ENCODE data around the gene PPP1R16B. TPM values are rescaled to one million over a fixed set of nuclear protein-coding genes. Genes with fewer than 3 reads are reported as not detected.

PPP1R16B gene
- total RNA-seq, 6 donors from 2014 or later: 7.4 to 16.8 (median 8.8) TPM

GRCh38 chr20:38831995-38832620 is 26.6 kb downstream of the PPP1R16B start:
- no peak overlapping the region for H3K4me3 ChIP-seq
- no peak for TF ChIP-seq POLR2AphosphoS5 (IDR thresholded peaks at IDR 0.05)
- no peak for TF ChIP-seq CTCF (IDR thresholded peaks at IDR 0.05)
- TF ChIP-seq EP300 (IDR thresholded peaks at IDR 0.05): no peak
- no peak for TF ChIP-seq POLR2A (IDR thresholded peaks at IDR 0.05)
- H3K36me3 ChIP-seq: no peaks in the 10 kb centered on the region
- peak overlapping the region; percentile 20 to 43 (median 39) for H3K27ac ChIP-seq
- ATAC-seq (ENCODE audit: low FRiP score in 2 of 2) (no peak), DNase-seq (no peak)
- 75 to 80% methylated on average over 8 of the region's 8 CpGs for WGBS, 2 donors
- no peaks in the 10 kb centered on the region for H3K27me3 ChIP-seq
- no peaks in the 10 kb centered on the region for H3K9me3 ChIP-seq
- H3K4me1 ChIP-seq: peaks cover 17 to 32% (median 22%) of the 10 kb centered on the region in 4 donors

DNA sequence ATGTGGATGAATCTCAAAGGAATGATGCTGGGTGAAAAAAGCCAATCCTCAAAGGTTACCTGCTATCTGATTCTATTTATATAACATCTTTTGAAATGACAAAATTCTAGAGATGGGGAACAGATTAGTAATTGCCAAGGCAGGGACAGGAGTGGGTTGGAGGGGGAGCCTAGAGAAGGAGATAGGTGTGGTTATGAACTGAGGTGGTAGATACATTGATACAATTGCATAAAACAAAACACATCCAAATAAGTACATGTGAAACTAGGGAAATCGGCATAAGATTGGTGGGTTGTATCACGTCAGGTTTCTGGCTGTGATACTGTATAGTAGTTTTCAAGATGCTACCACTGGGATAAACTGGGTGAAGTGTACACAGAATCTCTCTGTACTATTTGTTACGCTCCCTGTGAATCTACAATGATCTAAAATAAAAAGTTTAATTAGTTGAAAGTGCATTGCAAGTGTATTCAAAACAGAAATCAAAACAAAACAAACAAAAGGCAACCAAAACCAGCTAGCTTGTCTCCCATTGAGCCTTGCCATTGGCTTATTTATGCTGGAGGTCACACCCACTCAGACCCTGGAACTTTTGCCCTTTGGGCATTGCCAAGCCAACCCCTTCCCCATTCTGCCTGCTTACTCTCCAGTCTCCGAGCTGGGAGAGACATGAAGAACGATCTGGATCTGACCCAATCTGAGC is 27.8 kb downstream of the PPP1R16B start:
- DNase-seq (no peak), ATAC-seq (ENCODE audit: low FRiP score in 2 of 2) (no peak)
- Histone ChIP-seq H3K4me3 (no peak overlapping the region), H3K27me3 (no peaks in the 10 kb centered on the region), H3K36me3 (no peaks in the 10 kb centered on the region), H3K27ac (no peak overlapping the region), H3K9me3 (no peaks in the 10 kb centered on the region), H3K4me1 (peaks cover 10 to 28% (median 21%) of the 10 kb centered on the region in 4 donors)
- TF ChIP-seq CTCF (IDR thresholded peaks at IDR 0.05) (no peak), POLR2AphosphoS5 (IDR thresholded peaks at IDR 0.05) (no peak), POLR2A (IDR thresholded peaks at IDR 0.05) (no peak), EP300 (IDR thresholded peaks at IDR 0.05) (no peak)
- WGBS, 2 donors: 78 to 87% methylated on average over 5 of the region's 5 CpGs

DNA sequence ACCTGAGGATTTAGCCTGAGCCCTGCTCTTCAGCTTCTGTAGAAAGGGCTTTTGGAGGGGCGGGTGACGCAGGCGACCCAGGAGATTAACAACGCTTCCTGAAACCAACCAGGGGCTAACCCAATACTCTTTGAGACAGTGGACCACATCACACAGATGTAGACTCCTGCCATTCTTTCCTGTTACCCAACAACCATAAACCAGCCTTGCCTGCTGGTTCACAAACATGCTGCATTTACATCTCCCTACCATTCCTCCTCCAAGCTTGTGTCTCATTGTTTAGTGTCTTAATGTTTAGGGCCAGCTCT is 28.3 kb downstream of the PPP1R16B start:
- H3K4me1 ChIP-seq: peaks cover 7 to 24% (median 17%) of the 10 kb centered on the region in 4 donors
- ATAC-seq (ENCODE audit: low FRiP score in 2 of 2) (no peak), DNase-seq (no peak)
- no peaks in the 10 kb centered on the region for H3K9me3 ChIP-seq
- no peaks in the 10 kb centered on the region for H3K27me3 ChIP-seq
- H3K36me3 ChIP-seq: no peaks in the 10 kb centered on the region
- no peak overlapping the region for H3K27ac ChIP-seq
- no peak overlapping the region for H3K4me3 ChIP-seq
- TF ChIP-seq EP300 (IDR thresholded peaks at IDR 0.05): no peak
- TF ChIP-seq CTCF (IDR thresholded peaks at IDR 0.05): no peak
- TF ChIP-seq POLR2AphosphoS5 (IDR thresholded peaks at IDR 0.05): no peak
- no peak for TF ChIP-seq POLR2A (IDR thresholded peaks at IDR 0.05)
- 72 to 78% methylated on average over 4 of the region's 4 CpGs for WGBS, 2 donors

GRCh38 chr20:38834868-38835267 is 29.4 kb downstream of the PPP1R16B start:
- Histone ChIP-seq H3K36me3 (no peaks in the 10 kb centered on the region), H3K4me1 (peaks cover 2 to 15% (median 10%) of the 10 kb centered on the region in 4 donors), H3K27me3 (no peaks in the 10 kb centered on the region), H3K4me3 (no peak overlapping the region), H3K27ac (no peak overlapping the region), H3K9me3 (no peaks in the 10 kb centered on the region)
- ATAC-seq (ENCODE audit: low FRiP score in 2 of 2) (no peak), DNase-seq (no peak)
- TF ChIP-seq POLR2A (IDR thresholded peaks at IDR 0.05) (no peak), CTCF (IDR thresholded peaks at IDR 0.05) (no peak), POLR2AphosphoS5 (IDR thresholded peaks at IDR 0.05) (no peak), EP300 (IDR thresholded peaks at IDR 0.05) (no peak)

DNA sequence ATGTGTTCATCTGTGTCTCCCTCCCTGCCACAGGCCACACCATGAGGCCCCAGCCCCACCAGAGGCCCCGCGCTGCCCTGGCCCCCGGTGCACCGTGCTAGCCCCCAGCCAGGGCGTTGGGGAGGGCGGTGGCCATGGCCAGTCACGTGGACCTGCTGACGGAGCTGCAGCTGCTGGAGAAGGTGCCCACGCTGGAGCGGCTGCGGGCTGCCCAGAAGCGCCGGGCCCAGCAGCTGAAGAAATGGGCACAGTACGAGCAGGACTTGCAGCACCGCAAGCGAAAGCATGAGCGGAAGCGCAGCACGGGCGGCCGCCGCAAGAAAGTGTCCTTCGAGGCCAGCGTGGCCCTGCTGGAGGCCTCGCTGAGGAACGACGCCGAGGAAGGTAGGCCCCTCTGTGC is 30.3 kb downstream of the PPP1R16B start:
- Histone ChIP-seq H3K27me3 (no peaks in the 10 kb centered on the region), H3K9me3 (no peaks in the 10 kb centered on the region), H3K27ac (no peak overlapping the region), H3K4me3 (no peak overlapping the region), H3K36me3 (no peaks in the 10 kb centered on the region), H3K4me1 (peaks cover 0 to 10% (median 7%) of the 10 kb centered on the region in 4 donors)
- TF ChIP-seq POLR2AphosphoS5 (IDR thresholded peaks at IDR 0.05) (no peak), CTCF (IDR thresholded peaks at IDR 0.05) (no peak), POLR2A (IDR thresholded peaks at IDR 0.05) (no peak), EP300 (IDR thresholded peaks at IDR 0.05) (no peak)
- 91 to 95% methylated on average over 18 to 27 of the region's 28 CpGs for WGBS, 2 donors
- no peak for ATAC-seq (ENCODE audit: low FRiP score in 2 of 2)
- DNase-seq: peak in 1 of 2 donors; percentile 75

Data from upper lobe of left lung (tissue), 6 donors.